Right lobe of liver (tissue), 6 donors: Measurements from ENCODE around the gene IDUA. TPM values are rescaled to one million over a fixed set of nuclear protein-coding genes. Genes with fewer than 3 reads are reported as not detected.

Experiments
- ATAC-seq, 4 donors: fragments of 200-7000 bp; cut with Tn5 transposase; one replicate each; pipeline ENCODE4 v1.9.1; 2020; ENCODE audit warnings: mild to moderate bottlenecking in 4 of 4, moderate library complexity in 4 of 4
- DNase-seq, 3 donors: peaks; one replicate each; pipeline ENCODE4 v3.0.0-alpha.2; 2020
- H3K27ac ChIP-seq, 3 donors: fragments of 200-600 bp; one replicate each; pipeline ENCODE4 v1.8.0; 2022
- H3K27me3 ChIP-seq, 2 donors: fragments of 200-600 bp; one replicate each; pipeline ENCODE4 v1.8.0; 2022
- H3K36me3 ChIP-seq, 4 donors: fragments of 200-600 bp; sonication (generic) in 1 of 4; one replicate each; pipeline versions ENCODE4 v1.5.1 to v1.8.0; 2017 to 2022; ENCODE audit warnings: control low read depth in 1 of 4
- H3K4me1 ChIP-seq, 4 donors: fragments of 200-600 bp; sonication (generic) in 1 of 4; one replicate each; pipeline versions ENCODE4 v1.5.1 to v1.8.0; 2017 to 2022; ENCODE audit warnings: control low read depth in 1 of 4
- H3K4me3 ChIP-seq, 3 donors: fragments of 200-600 bp; one replicate each; pipeline ENCODE4 v1.8.0; 2022
- H3K9me3 ChIP-seq, 4 donors: fragments of 200-600 bp; sonication (generic) in 1 of 4; one replicate each; pipeline versions ENCODE4 v1.5.1 to v1.8.0; 2017 to 2022; ENCODE audit warnings: control low read depth in 1 of 4
- POLR2A ChIP-seq: fragments of 450-650 bp; IDR thresholded peaks from one replicate; pipeline ENCODE4 v1.6.1; 2017; ENCODE audit warnings: antibody characterized with exemption, mild to moderate bottlenecking
- WGBS: methylation state at CpG from one replicate; pipeline ENCODE4 v1.1.6; 2018; ENCODE audit warnings: low coverage, low lambda C conversion rate; ENCODE audit not compliant: insufficient coverage; ENCODE audit errors: missing lambda C conversion rate; 5-methylcytosine and 5-hydroxymethylcytosine counted together
- intact Hi-C, 2 donors: fragments of 100-400 bp; cut with DNase I; formaldehyde crosslinking; loops; one replicate each; pipeline versions ENCODE4 v1.11.2 to v1.14.1; 2022
- total RNA-seq, 6 experiments: library from RNA; depleted of rRNA in 2 of 6; stranded (reverse); fragments of >200 nt in 2 of 6; fragmentation: NEBNext Ultra II Directional in 3 of 6; extraction: Animal tissue kit (Norgen Biotek cat#: 25700) in 3 of 6; gene quantifications; one replicate each; pipeline versions ENCODE4 v1.1.0 to v1.2.4, GENCODE V29; 2016 to 2023
- TF ChIP-seq, protein P1 (sequence below), 4 donors: fragments of 200-600 bp in 3 of 4; fragments of 450-650 bp in 1 of 4; IDR thresholded peaks; one replicate each; pipeline versions ENCODE4 v1.5.1 to v1.8.0; 2016 to 2022; ENCODE audit warnings: antibody characterized with exemption in 4 of 4, mild to moderate bottlenecking in 2 of 4
- donor health status: DM: no; HTN: yes; CAD: no.
- donor health status: DM: no; HTN: no; CAD: no.
- donor health status: DM: no; HTN: no; CAD: no.
- donor health status: DM: no; HTN: yes; CAD: no.
- donor health status: DM: no; HTN: yes; CAD: no.

The IDUA gene
- total RNA-seq, 6 experiments from 2014 or later = 4.7 to 15.1 (median 11.0) TPM

DNA sequence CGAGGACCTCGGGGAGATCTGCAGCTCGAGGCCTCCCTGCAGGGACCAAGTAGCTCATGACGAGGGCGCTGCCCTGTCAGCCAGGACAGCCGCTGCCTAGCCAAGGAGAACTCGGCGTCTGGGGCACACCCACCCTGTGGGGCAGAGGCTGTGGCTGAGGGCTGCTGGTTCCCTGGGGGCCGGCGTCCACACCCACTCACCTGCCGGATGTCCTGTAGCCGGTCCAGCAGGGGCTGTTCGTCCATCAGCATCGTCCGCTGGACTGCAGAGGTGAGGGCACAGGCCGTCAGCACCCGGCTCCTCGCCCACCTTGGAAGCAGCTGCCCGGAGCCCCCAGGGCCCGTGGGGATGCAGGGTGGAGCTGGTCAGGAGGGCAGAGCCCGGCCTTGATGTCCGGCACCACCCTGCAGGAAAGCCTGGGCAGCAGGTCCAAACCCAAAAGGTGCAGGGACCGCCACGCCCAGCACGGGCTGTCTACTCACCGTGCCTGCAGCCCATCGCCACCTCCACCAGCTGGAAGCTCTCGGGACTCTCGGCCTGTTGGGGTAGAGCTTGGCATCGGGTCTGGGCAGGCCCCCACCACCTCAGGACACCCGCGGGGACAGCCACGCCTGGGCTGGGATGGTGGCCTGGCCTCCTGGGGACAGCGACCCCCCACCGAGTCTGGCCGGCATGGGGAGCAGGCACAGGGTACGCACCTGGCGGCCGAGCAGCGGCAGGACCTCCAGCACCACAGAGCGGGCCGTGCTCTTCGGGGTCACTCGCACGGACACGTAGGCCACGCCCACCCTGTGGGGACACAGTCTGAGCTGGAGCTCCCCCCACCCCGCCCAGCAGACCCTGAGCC, 20.4 kb upstream of the IDUA start:
- no peak for ATAC-seq
- H3K4me3 ChIP-seq = no peak overlapping the region
- H3K27ac ChIP-seq = no peak overlapping the region
- TF ChIP-seq, protein P1, sequence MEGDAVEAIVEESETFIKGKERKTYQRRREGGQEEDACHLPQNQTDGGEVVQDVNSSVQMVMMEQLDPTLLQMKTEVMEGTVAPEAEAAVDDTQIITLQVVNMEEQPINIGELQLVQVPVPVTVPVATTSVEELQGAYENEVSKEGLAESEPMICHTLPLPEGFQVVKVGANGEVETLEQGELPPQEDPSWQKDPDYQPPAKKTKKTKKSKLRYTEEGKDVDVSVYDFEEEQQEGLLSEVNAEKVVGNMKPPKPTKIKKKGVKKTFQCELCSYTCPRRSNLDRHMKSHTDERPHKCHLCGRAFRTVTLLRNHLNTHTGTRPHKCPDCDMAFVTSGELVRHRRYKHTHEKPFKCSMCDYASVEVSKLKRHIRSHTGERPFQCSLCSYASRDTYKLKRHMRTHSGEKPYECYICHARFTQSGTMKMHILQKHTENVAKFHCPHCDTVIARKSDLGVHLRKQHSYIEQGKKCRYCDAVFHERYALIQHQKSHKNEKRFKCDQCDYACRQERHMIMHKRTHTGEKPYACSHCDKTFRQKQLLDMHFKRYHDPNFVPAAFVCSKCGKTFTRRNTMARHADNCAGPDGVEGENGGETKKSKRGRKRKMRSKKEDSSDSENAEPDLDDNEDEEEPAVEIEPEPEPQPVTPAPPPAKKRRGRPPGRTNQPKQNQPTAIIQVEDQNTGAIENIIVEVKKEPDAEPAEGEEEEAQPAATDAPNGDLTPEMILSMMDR (IDR thresholded peaks at IDR 0.05) = no peak
- no peak for TF ChIP-seq POLR2A
- H3K9me3 ChIP-seq = no peaks in the 10 kb centered on the region
- H3K4me1 ChIP-seq = peaks cover 0 to 3% (median 0%) of the 10 kb centered on the region in 4 donors
- intact Hi-C loops = no loop called here
- H3K36me3 ChIP-seq = peaks cover 0 to 3% (median 0%) of the 10 kb centered on the region in 4 donors
- H3K27me3 ChIP-seq = no peaks in the 10 kb centered on the region
- WGBS = 64% methylated on average over 5 of the region's 48 CpGs
- peak in 1 of 3 donors; percentile 15 for DNase-seq

DNA sequence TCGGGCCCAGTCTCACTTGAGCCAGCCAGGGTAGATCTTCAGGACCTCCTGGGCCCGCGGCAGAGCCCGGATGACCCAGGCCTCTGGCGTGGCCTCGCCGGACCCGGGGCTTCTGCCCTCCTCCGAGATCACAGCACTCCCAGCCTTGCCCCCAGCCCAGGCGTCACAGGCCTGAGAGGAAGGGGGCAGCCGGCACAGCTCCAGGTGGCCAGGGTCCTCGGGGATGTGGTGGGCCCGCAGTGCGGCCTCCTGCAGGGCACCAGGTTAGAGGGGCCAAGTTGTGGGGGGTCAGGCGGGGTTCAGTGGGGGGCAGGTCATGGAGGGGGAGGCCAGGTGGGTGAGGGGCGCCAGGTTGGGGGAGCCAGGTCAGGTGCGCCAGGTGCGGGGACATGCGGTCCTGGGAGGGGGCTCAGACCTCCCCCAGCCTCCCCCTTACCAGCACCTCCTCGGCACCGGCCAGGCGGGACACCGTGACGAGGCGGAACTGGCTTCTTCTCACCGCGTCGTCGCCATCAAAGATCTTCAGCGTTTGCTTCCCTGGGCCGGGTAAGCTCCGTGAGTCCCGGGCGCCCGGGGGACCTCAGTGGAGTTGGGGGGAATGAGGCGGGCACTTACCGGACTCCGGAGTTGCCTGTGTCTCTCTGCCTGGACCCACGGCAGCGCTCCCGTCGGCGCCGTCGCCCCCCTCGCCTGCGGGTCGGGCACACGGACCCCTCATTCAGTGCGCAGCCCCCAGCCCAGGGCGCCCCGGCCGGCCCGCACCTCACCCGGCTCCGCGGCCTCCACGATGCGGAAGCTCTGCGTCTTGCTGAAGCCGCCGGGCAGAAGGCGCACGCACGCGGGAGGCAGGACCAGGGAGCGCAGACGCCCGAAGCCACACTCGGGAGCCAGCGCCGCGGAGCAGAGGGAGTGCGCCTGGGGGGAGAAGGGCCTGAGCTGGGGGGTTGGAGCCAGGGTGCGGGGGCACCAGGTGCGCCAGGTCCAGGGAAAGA, 19.4 kb upstream of the IDUA start:
- H3K9me3 ChIP-seq = no peaks in the 10 kb centered on the region
- H3K27me3 ChIP-seq = no peaks in the 10 kb centered on the region
- no peak overlapping the region for H3K4me3 ChIP-seq
- TF ChIP-seq POLR2A = no peak
- TF ChIP-seq, protein P1 (IDR thresholded peaks at IDR 0.05) = no peak
- intact Hi-C loops = no loop called here
- H3K4me1 ChIP-seq = peaks cover 0 to 12% (median 3%) of the 10 kb centered on the region in 4 donors
- H3K27ac ChIP-seq = no peak overlapping the region
- no peaks in the 10 kb centered on the region for H3K36me3 ChIP-seq
- 59% methylated on average over 17 of the region's 76 CpGs for WGBS
- ATAC-seq (no peak), DNase-seq (peak in 1 of 3 donors; percentile 16)

GRCh38 chr4:968221-968620, 18.6 kb upstream of the IDUA start:
- TF ChIP-seq, protein P1 (IDR thresholded peaks at IDR 0.05) = no peak
- no peak for TF ChIP-seq POLR2A
- 32% methylated on average over 7 of the region's 24 CpGs for WGBS
- Histone ChIP-seq H3K36me3 (no peaks in the 10 kb centered on the region), H3K4me3 (no peak overlapping the region), H3K27ac (no peak overlapping the region), H3K4me1 (peaks cover 0 to 17% (median 5%) of the 10 kb centered on the region in 4 donors), H3K9me3 (no peaks in the 10 kb centered on the region), H3K27me3 (no peaks in the 10 kb centered on the region)
- DNase-seq (peak in 1 of 3 donors; percentile 20), ATAC-seq (no peak)
- intact Hi-C loops = no loop called here

DNA sequence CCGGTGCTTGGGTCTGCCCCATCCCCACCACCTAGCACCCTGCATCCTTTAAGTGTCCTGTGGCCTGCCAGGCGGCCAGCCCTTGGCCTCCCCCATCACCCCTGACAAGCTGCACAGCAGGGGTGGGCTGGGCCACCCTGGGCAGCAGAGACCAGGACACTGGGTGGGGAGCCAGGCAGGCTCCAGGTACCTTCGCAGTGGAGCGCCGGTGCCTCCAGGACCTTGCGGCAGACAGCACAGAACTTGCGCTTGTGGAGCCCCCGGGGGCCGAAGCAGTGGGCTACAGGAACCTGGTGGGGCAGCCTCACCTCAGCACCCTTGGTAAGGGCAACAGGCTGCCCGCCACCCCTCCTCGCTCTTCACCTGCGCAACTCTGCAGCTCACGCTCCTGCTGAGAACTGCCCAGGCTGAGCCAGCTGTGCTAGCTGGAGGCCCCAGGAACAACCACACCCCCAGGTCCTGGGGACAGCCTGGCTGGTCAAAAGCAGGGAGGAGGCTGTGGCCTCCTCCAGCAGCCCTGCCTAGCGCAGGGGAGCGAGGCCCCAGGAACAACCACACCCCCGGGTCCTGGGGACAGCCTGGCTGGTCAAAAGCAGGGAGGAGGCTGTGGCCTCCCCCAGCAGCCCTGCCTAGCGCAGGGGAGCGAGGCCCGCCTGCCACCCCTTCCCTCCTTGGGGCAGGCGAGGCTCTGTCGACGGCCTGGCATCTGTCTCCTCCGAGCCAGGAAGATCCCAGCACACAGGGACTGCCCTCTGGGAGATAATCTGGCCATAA, 18.0 kb upstream of the IDUA start:
- no peak overlapping the region for H3K4me3 ChIP-seq
- intact Hi-C loops = no loop called here
- H3K27me3 ChIP-seq = no peaks in the 10 kb centered on the region
- H3K4me1 ChIP-seq = peaks cover 0 to 19% (median 5%) of the 10 kb centered on the region in 4 donors
- H3K36me3 ChIP-seq = no peaks in the 10 kb centered on the region
- TF ChIP-seq POLR2A = no peak
- TF ChIP-seq, protein P1 (IDR thresholded peaks at IDR 0.05) = no peak
- H3K27ac ChIP-seq = no peak overlapping the region
- ATAC-seq (no peak), DNase-seq (peak in 1 of 3 donors; percentile 15)
- H3K9me3 ChIP-seq = no peaks in the 10 kb centered on the region
- 90% methylated on average over 2 of the region's 23 CpGs for WGBS
